BE2C (cell line): ENCODE data around the gene WNK3. TPM values are rescaled to one million over a fixed set of nuclear protein-coding genes. Genes with fewer than 3 reads are reported as not detected.
"Not testable (repeated sequence)": the region's sequence is repeated elsewhere in the genome, so short reads cannot be mapped to it uniquely, and the experiment has no call there.

Experiments used
- DNase-seq: peaks from one replicate; pipeline ENCODE4 v3.0.0-alpha.2; 2020
- H3K27me3 ChIP-seq: fragments of 250-450 bp; sonication (Bioruptor Pico); 2 replicates; pipeline ENCODE4 v1.5.1; 2020; ENCODE audit warnings: mild to moderate bottlenecking
- H3K36me3 ChIP-seq: fragments of 250-450 bp; sonication (Bioruptor Pico); 2 replicates; pipeline ENCODE4 v1.5.1; 2020; ENCODE audit warnings: mild to moderate bottlenecking
- H3K4me1 ChIP-seq: fragments of 250-450 bp; sonication (Bioruptor Pico); 2 replicates; pipeline ENCODE4 v1.5.1; 2020
- H3K4me3 ChIP-seq: 2 replicates; pipeline ENCODE4 v1.5.1; 2011; ENCODE audit warnings: low read depth, low read length
- H3K9me3 ChIP-seq: fragments of 250-450 bp; sonication (Bioruptor Pico); 2 replicates; pipeline ENCODE4 v1.5.1; 2020
- polyA plus RNA-seq: library from polyadenylated mRNA; unstranded; fragments of >200 nt; gene quantifications from one replicate; pipeline ENCODE4 v1.2.1, GENCODE V29; 2012; ENCODE audit warnings: low read depth, missing spikeins; ENCODE audit not compliant: insufficient read length, insufficient read depth
- TF ChIP-seq, protein P1 (sequence below): IDR thresholded peaks from 2 replicates; pipeline ENCODE4 v1.5.1; 2012; ENCODE audit warnings: mild to moderate bottlenecking, low read depth, low read length

Gene WNK3
- polyA plus RNA-seq, result 0.05 TPM

DNA sequence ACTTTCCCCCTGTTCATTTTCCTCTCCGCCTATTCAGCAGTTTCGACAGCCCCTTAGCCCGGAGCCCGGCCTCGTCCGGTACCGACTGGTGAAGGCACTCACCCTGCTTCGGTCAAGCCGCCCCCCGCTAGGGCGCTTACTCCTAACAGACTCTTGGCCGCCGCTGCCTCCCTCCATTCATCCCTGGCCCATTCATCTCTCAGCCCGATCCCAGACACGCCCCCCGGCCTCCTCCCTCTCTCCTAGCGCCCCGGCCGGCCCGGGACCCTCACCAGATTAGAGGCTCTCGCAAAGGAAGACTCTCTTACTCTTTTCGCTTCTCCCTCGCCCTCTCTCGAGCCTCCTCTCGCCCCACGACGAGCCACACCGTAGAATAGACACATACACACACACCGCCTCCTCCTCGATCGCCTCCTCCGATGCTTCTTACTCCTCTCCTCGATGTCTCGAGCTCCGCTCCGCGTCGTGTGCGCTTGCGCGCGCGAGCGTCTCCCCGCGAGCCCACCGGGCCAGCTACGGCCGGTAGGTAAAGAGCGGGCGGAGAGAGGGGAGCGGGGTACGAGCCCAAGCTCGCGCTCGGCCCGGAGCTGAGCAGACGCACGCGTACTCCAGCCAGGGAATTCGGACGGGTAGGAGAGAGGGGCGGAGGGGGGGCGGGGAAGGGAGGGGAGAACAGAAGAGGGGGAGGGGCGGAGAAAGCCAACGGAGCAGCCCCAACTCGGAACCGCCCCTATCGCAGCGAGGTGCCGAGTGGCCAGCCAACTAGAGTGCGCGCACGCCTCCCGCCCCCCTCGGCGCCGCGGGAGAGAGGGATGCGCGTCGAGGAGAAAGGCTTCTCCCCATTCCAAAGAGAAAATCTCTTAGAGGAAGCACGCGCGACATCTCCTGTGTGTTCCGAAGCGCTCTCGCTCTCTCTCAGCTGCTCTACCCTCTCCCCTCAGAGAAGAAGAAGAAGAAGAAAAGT lies at the start of gene WNK3:
Gene WNK3 (minus strand): TSS at position 633 of the 964 bp plus-strand sequence.
- H3K36me3 ChIP-seq, result no peaks in the 10 kb centered on the region
- H3K9me3 ChIP-seq, result no peaks in the 10 kb centered on the region
- DNase-seq, result peak; percentile 82
- H3K4me1 ChIP-seq, result no peaks in the 10 kb centered on the region
- H3K27me3 ChIP-seq, result no peaks in the 10 kb centered on the region
- peak within 1 kb of the TSS; percentile 61 for H3K4me3 ChIP-seq
- TF ChIP-seq, protein P1, sequence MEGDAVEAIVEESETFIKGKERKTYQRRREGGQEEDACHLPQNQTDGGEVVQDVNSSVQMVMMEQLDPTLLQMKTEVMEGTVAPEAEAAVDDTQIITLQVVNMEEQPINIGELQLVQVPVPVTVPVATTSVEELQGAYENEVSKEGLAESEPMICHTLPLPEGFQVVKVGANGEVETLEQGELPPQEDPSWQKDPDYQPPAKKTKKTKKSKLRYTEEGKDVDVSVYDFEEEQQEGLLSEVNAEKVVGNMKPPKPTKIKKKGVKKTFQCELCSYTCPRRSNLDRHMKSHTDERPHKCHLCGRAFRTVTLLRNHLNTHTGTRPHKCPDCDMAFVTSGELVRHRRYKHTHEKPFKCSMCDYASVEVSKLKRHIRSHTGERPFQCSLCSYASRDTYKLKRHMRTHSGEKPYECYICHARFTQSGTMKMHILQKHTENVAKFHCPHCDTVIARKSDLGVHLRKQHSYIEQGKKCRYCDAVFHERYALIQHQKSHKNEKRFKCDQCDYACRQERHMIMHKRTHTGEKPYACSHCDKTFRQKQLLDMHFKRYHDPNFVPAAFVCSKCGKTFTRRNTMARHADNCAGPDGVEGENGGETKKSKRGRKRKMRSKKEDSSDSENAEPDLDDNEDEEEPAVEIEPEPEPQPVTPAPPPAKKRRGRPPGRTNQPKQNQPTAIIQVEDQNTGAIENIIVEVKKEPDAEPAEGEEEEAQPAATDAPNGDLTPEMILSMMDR, result no peak

DNA sequence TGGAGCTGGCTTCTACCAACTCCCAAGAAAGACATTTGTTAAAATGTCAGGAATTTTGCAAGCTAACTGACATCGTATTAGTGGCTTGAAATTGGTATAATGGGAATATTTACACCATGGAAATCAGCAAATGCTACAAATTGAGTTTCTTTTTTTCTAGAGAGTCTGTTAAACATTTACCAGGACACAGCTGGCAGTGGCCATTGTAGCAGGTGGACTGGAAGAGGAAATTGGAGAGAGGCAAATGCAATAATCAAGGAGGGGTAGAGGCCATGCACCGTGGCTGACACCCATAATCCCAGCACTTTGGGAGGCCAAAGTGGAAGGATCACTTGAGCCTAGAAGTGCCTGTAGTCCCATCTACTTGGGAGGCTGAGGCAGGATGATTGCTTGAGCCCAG lies 49.4 kb upstream of the WNK3 start:
- Histone ChIP-seq H3K9me3 (no peaks in the 10 kb centered on the region), H3K27me3 (no peaks in the 10 kb centered on the region), H3K36me3 (no peaks in the 10 kb centered on the region), H3K4me3 (no peak overlapping the region), H3K4me1 (no peaks in the 10 kb centered on the region)
- DNase-seq, result no peak
- TF ChIP-seq, protein P1, result no peak

DNA sequence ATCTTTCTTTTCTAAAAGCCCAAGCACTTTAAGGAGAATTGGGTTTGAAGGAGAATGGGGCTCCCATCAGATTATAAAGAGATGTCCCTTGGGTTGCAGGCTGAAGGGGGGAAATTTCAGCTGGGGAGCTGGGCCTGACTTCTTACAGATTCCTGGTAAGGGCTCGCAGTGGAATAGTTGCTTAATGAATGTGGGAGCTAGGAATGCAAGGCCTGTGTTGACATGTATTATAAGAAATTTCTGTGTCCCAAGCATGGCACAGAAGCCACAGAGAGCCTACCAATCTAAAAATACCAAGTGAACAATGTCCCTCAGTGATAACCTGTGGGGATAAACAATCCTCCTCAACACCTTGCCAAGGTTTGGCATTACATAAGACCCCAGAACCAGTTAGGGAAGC lies 39.3 kb upstream of the WNK3 start:
- no peak for DNase-seq
- Histone ChIP-seq H3K4me3 (no peak overlapping the region), H3K36me3 (no peaks in the 10 kb centered on the region), H3K4me1 (no peaks in the 10 kb centered on the region), H3K27me3 (no peaks in the 10 kb centered on the region), H3K9me3 (no peaks in the 10 kb centered on the region)
- TF ChIP-seq, protein P1, result no peak

DNA sequence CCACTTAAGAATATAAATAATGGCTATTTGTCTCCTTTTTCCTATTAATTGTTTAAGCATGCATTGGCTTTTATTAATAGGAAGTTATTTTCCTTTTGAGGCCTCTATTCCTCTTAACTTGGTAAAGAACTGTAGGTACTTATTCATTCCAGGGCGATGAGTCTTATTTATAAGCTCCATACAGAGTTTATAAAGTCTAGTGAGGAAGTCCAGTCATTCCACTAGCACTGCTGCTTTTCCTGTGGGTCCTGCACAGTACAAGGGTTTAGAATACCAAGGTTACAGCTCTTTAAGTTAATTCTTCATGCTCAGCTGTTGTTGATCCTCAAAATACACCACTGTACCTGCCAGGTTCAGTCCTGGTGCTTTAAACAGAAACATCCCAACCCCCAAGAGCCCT lies 28.5 kb upstream of the WNK3 start:
- TF ChIP-seq, protein P1, result no peak
- H3K9me3 ChIP-seq, result no peaks in the 10 kb centered on the region

DNA sequence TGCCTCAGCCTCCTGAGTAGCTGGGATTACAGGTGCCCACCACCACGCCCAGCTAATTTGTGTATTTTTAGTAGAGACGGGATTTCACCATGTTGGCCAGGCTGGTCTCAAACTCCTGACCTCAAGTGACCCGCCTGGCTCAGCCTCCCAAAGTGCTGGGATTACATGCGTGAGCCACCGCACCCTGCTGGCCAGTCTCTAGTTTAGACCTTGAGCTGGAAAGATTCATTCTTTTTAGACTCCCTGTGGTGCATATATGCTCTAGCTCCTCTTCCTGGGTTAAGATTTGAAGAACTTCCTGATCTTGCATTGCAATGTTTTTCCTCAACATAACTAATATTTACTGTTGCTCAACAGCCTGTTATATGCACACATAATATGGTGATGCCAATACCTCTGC lies 26.8 kb upstream of the WNK3 start:
- H3K4me3 ChIP-seq, H3K9me3 ChIP-seq, DNase-seq, H3K36me3 ChIP-seq, H3K4me1 ChIP-seq, H3K27me3 ChIP-seq: not testable (repeated sequence)

More for the DNA sequence above, 28.5 kb upstream of the WNK3 start:
- DNase-seq, result no peak
- Histone ChIP-seq H3K4me1 (no peaks in the 10 kb centered on the region), H3K36me3 (no peaks in the 10 kb centered on the region), H3K27me3 (no peaks in the 10 kb centered on the region), H3K4me3 (no peak overlapping the region)

DNA sequence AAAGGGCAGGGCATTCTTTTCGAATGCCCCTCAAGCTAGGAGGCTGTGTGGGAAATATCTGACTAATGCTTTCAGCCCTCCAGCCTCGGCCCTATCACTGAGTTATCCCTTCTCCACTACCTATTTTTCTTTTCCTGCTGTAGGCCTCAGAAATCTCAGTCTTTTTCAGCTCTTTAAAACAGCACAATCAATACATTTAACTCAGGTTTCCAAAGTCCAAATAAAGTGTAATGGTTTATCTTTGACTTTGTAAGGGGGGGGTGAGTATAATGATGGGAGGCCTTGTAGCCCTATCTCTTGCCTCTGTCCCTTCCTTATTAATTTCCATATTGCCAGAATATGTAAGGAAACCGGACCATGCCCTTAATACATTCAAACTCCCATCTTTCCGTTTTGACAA lies 1.6 kb upstream of the WNK3 start:
- DNase-seq, result no peak
- Histone ChIP-seq H3K9me3 (no peaks in the 10 kb centered on the region), H3K36me3 (no peaks in the 10 kb centered on the region), H3K4me3 (no peak overlapping the region), H3K4me1 (no peaks in the 10 kb centered on the region), H3K27me3 (no peaks in the 10 kb centered on the region)
- TF ChIP-seq, protein P1, result no peak
